ENCODE data around the gene DCLK2. TPM values are rescaled to one million over a fixed set of nuclear protein-coding genes. Genes with fewer than 3 reads are reported as not detected.

Gene DCLK2
- polyA plus RNA-seq (2013, experiment 1 of 2; ENCODE audit: insufficient read length) = 6.2 TPM
- 6.8 TPM for polyA plus RNA-seq (2013, experiment 2 of 2; ENCODE audit: insufficient read length)

- peak; percentile 89 for DNase-seq
These were observed at the start of gene DCLK2 for GRCh38 chr4:150078041-150078578. Gene DCLK2, plus strand, starts transcription at chr4:150078445. Its CDS starts 583 bp downstream, at chr4:150079028.

DNA sequence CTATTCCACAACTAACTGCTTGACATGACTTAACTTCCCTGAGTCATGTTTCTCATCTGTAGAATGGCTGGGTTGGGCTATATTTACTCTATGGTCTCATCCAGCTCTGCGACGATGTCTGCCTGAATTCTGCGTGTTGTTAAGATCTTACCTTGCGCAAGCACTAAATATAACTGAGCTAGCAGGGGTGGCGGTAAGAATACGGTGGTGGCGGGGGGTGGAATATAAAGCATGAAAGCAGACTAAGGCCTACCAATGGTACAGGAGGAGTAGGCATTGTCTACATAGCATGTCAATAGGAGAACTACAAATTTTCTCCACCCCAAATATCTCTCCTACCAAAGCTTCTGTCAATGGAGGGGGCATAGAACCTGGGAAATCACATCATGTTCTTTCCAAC lies 45.7 kb upstream of the DCLK2 start:
- DNase-seq = no peak

GRCh38 chr4:150033081-150033480 lies 45.2 kb upstream of the DCLK2 start:
- DNase-seq = peak; percentile 77

- DNase-seq = peak; percentile 26
These were observed 44.3 kb upstream of the DCLK2 start for GRCh38 chr4:150033901-150034300.

- DNase-seq = no peak
These were observed 40.9 kb upstream of the DCLK2 start for GRCh38 chr4:150037251-150037856.

DNA sequence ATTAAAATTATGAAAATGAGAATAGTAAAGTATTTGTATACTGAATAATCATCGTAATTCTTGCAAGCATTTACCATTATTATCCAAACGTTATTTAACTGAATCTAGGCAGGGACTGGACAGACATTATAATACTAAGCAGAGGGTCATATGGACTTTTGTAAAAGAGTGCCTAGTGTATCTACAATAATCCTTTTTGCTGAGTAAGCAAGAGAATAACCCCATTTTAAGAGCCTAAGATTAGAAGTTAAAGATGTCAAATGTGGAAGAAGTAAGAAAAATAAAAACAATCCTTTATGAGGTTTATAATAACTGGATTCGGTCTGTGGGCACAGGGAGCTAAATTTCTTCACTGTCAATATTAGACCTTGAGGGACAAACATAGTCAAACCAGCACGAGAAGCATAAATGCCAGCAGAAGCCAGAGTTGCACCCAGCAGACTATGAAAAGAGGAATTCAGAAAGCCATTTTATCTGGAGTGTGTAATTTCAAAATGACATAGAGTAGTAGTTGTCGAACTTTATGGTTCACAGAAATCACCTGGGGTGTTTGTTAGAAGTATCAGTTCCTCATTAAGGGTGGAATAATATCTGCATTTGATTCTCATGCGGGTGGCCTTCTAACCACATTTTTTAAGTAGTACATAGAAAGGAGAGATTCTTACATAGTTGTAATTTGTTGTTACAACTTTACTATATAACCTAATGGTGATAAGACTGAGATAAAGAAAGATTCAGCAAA lies 39.7 kb upstream of the DCLK2 start:
- no peak for DNase-seq

GRCh38 chr4:150039274-150040127 lies 38.7 kb upstream of the DCLK2 start:
- DNase-seq = no peak

DNA sequence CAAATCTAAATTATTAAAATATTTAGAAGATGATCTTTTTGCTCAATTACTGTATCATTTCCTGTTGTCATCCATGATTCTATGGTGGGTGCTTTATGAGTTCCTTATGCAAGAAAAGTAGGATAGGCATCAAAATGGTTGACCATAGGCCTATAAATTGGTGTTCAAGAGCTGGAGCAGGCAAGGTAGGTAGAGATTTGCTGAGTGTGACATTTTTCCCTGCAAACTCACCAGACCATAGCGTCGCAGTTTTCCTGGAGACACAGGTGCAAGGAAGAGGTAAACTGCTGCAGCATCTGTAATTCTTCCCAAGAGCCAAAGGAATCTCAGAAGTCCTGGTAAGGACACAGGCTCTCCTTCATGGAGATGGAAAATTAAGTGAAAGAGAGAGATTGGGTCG lies 33.7 kb upstream of the DCLK2 start:
- no peak for DNase-seq

DNA sequence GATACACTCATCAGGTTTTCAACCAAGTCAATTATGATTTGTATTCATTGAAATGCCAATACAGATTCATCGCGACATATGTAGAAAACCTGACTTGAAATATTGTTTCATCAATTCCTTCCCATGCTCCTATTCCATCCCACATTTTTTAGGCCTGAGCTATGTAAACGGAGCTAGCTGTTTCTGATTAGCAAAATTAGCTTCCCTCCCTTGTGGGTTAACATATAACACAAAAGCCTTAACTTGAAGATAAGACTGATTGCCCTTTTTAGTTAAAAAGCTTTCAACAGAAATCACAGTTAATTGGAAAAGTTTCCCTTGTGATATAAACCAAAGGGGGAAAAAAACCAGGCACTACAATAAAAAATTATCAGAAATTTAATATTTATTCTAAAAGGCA lies 32.8 kb upstream of the DCLK2 start:
- DNase-seq = no peak

GRCh38 chr4:150046728-150047217 lies 31.5 kb upstream of the DCLK2 start:
- no peak for DNase-seq

DNA sequence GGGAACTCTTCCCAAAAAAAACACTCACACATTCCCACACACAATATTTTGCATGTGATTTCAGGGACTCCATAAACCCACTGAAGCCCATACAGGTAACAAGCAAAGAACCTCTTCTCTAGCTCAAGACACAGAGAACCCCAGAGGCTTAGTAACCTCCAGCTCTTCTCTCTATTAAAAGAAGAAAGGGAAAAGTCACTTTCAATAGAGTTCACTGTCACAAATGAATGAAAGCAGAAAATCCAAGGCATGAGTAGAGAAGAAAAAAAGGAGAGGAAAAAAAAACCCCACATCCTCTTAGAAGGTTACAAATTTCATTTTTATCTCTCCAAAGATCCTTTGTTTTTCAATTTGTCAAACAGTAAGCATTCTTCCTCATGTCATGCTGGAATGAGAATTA lies 30.7 kb upstream of the DCLK2 start:
- DNase-seq = no peak

DNA sequence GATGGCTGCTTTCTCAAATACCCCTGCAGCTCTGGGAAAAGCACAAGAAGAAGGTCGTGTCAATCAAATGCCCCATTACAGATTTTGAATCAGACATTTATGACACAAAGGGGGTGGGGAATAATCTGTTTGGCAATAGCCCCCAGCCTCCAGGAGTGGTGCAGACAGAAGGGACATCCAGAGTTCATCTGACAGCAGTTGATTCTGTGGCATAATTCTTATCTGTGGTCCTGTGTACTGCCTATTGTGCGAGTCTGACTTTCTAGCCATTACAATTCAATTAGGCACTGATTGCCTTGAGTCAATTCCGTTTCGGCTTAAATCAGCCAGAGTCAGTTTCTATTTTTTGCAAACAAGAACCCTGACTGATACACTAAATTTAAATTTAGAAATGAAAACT lies 28.6 kb upstream of the DCLK2 start:
- no peak for DNase-seq

- no peak for DNase-seq
These were observed 27.7 kb upstream of the DCLK2 start for GRCh38 chr4:150050566-150050965.

- no peak for DNase-seq
These were observed 27.1 kb upstream of the DCLK2 start for GRCh38 chr4:150051111-150051510.

- DNase-seq = no peak
These were observed 22.8 kb upstream of the DCLK2 start for GRCh38 chr4:150055467-150055866.

- DNase-seq = peak; percentile 78
These were observed 21.7 kb upstream of the DCLK2 start for GRCh38 chr4:150056569-150056968.

DNA sequence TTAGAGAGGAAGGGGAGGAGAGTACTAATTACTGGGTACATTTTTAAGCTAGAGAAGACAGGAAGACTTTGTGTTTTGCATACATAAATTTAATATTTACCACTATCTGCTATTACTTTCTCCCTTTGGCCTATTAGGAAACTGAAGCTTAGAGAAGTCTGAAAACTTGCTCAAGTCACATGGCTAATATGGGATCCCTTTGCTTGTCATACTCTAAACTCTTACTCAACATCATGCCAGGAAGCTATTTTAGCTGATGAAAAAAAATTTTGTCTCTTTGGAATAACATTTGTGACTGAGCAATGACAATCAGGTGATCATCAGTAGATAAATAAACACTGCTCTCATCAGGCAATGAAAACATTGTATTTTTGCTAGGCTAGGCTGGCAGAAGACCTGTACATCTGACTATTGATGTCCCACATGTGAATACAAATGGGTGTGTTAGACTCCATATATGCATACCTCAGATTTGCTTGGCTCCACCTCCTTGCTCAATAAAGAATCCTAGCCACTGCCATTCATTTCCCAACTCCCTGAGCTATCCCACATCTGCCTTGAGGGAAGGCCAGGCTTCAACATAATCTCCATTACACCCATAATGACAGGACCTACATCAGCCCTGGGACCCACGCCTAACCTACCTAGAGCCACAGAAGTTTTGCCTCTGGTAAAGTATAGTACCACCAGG lies 17.0 kb upstream of the DCLK2 start:
- no peak for DNase-seq

GRCh38 chr4:150063128-150063527 lies 15.1 kb upstream of the DCLK2 start:
- no peak for DNase-seq

- no peak for DNase-seq
These were observed 12.5 kb upstream of the DCLK2 start for GRCh38 chr4:150065740-150066139.

DNA sequence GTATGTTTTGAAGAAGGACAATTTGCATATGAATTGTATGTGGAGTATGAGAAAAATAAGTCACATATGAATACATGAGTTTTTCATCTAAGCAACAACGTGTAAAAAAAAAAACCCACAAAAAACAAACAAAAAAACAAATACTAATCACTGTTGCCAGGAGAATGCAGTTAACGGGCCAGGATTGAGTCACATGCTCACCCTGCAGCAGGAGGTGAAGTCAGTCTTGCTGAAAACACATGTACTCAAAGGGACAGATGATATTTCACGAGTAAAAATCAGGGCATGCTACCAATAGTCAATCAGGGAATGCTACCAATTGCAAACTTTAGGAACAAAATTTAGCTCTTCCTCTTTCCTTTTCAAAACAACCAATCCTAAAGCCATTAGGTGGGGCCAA lies 10.4 kb upstream of the DCLK2 start:
- no peak for DNase-seq

DNA sequence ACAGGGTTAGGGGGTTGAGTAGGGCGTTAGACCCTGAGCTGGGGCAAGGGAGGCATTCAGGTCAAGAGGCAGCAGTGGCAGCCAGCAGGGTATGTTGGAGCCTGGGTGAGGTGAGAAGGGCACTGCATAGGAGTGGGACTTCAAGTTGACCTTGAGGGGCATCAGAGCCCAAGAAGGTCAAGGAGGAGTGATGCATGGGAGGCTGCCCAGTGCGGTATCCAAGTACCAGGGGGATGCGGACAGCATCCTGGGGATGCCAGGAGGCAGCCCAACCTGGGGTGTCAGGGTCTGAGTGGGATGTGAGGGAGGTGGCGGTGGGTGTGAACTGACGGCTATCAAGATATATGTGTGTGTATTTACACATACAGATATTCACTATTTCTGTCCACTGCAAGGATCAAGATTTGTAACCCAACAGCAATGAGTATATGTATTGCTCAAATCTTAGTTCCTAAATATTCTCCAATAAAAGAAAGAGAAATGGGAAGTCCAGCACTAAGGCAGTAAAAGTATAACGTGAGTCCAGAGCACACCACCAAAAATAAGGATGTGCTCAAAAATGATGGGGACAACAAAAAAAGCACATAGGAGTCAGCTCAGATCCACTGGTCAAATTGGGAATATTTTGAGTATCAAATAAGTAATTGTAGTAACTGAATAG lies 9.8 kb upstream of the DCLK2 start:
- no peak for DNase-seq

DNA sequence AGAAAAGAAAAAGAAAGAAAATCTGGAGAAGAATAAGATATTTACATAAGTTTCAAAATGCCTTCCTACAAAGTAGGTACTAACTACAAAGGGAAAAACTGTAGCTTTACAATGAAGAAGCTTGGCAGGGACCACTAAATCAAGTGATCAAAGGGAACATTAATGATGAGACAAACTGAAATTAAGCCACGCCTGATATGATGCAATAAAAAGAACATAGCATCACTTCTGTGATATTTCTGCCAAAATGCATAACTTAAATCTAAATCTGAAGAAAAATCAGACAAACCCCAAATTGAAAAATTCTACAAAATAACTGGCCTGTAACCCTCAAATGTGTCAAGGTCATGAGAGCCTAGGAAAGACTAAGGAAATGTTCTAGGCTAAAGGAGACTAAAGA lies 8.9 kb upstream of the DCLK2 start:
- no peak for DNase-seq

All from fibroblast of skin of scalp (primary cell).